Transverse colon (tissue), 4 donors: ENCODE results near the gene ST3GAL3. TPM values are rescaled to one million over a fixed set of nuclear protein-coding genes. Genes with fewer than 3 reads are reported as not detected.

Experiments used
- DNase-seq: peaks from one replicate; pipeline ENCODE4 v3.0.0-alpha.2; 2019
- H3K27ac ChIP-seq, 4 donors: fragments of 200-600 bp; sonication (generic); 2 replicates each; pipeline ENCODE4 v1.5.1; 2016 to 2018; ENCODE audit warnings: inconsistent platforms in 4 of 4
- H3K27me3 ChIP-seq: fragments of 200-600 bp; sonication (generic); 2 replicates; pipeline ENCODE4 v1.5.1; 2017; ENCODE audit warnings: inconsistent platforms
- H3K36me3 ChIP-seq, 4 donors: fragments of 200-600 bp; sonication (generic); 2 replicates each; pipeline ENCODE4 v1.5.1; 2017 to 2019; ENCODE audit warnings: inconsistent platforms in 4 of 4
- H3K4me1 ChIP-seq, 4 donors: fragments of 200-600 bp; sonication (generic); 2 replicates each; pipeline ENCODE4 v1.5.1; 2017 to 2020; ENCODE audit warnings: inconsistent platforms in 4 of 4
- H3K4me3 ChIP-seq, 4 donors: fragments of 200-600 bp; sonication (generic); 1 replicate in 1 of 4; 2 replicates in 3 of 4; pipeline versions ENCODE4 v1.5.1 to v1.6.1; 2017 to 2019; ENCODE audit warnings: inconsistent platforms in 4 of 4
- H3K9me3 ChIP-seq, 2 donors: fragments of 200-600 bp; sonication (generic); 2 replicates each; pipeline ENCODE4 v1.5.1; 2017 to 2019; ENCODE audit warnings: inconsistent platforms in 2 of 2
- CTCF ChIP-seq, 5 experiments: fragments of 200-600 bp in 3 of 5; fragments of 450-650 bp in 2 of 5; sonication (generic) in 3 of 5; IDR thresholded peaks; 1 replicate in 2 of 5; 2 replicates in 3 of 5; pipeline ENCODE4 v1.5.1; 2016 to 2017; ENCODE audit warnings: antibody characterized with exemption in 5 of 5, inconsistent platforms in 3 of 5, mild to moderate bottlenecking in 2 of 5, moderate library complexity in 1 of 5
- EP300 ChIP-seq: sonication (generic); formaldehyde crosslinking; IDR thresholded peaks from one replicate; pipeline ENCODE4 v1.6.1; 2017; ENCODE audit warnings: antibody characterized with exemption, low read depth
- POLR2A ChIP-seq: fragments of 450-650 bp; IDR thresholded peaks from one replicate; pipeline ENCODE4 v1.6.1; 2016; ENCODE audit warnings: antibody characterized with exemption, mild to moderate bottlenecking, moderate library complexity
- POLR2AphosphoS5 ChIP-seq, 3 donors: sonication (generic); formaldehyde crosslinking; IDR thresholded peaks; one replicate each; pipeline ENCODE4 v1.6.1; 2016; ENCODE audit warnings: antibody characterized with exemption in 3 of 3
- WGBS, 2 donors: methylation state at CpG; one replicate each; pipeline ENCODE4 v1.1.5; 2018; ENCODE audit warnings: low coverage in 1 of 2; 5-methylcytosine and 5-hydroxymethylcytosine counted together
- in situ Hi-C, 4 donors: fragments of 200-750 bp; cut with MboI; loops; one replicate each; pipeline versions ENCODE4 v1.15.0 to v1.15.1; 2017; ENCODE audit warnings: low sequenced_read_pairs in 3 of 4, low pct_ligation_motif_present in 1 of 4, low pct_unique_long_range_greater_than_20kb in 1 of 4
- intact Hi-C: fragments of 100-400 bp; cut with DNase I; formaldehyde crosslinking; loops from one replicate; pipeline ENCODE4 v1.15.1; 2023; ENCODE audit warnings: low total_unique reads
- total RNA-seq, 4 donors: library from RNA; depleted of rRNA; stranded (reverse); fragments of >200 nt; gene quantifications; one replicate each; pipeline ENCODE4 v1.1.0, GENCODE V29; 2016

Gene ST3GAL3
- total RNA-seq, 4 donors from 2014 or later, result 4.8 to 23.9 (median 9.7) TPM

- Histone ChIP-seq H3K27ac (peak overlapping the region; percentile 29 to 65 (median 50)), H3K36me3 (no peaks in the 10 kb centered on the region), H3K4me1 (peaks cover 10 to 17% (median 15%) of the 10 kb centered on the region in 4 donors), H3K27me3 (no peaks in the 10 kb centered on the region), H3K9me3 (no peaks in the 10 kb centered on the region), H3K4me3 (no peak overlapping the region)
- intact Hi-C loops (no loop called here), in situ Hi-C loops (no loop called here)
- 67 to 86% methylated on average over 1 to 2 of the region's 2 CpGs for WGBS, 2 donors
- TF ChIP-seq POLR2A (no peak), POLR2AphosphoS5 (IDR thresholded peaks at IDR 0.05) (peak in 2 of 3 donors; percentile 19 to 22), CTCF (IDR thresholded peaks at IDR 0.05) (no peak), EP300 (no peak)
- peak; percentile 24 for DNase-seq
Observed at GRCh38 chr1:43912607-43913006, 205.3 kb downstream of the ST3GAL3 start.

GRCh38 chr1:43913051-43913501, 205.7 kb downstream of the ST3GAL3 start:
- Histone ChIP-seq H3K36me3 (no peaks in the 10 kb centered on the region), H3K27ac (peak overlapping the region; percentile 29 to 65 (median 50)), H3K4me3 (no peak overlapping the region), H3K9me3 (no peaks in the 10 kb centered on the region), H3K4me1 (peaks cover 10 to 17% (median 15%) of the 10 kb centered on the region in 4 donors), H3K27me3 (no peaks in the 10 kb centered on the region)
- intact Hi-C loops (no loop called here), in situ Hi-C loops (no loop called here)
- peak; percentile 69 for DNase-seq
- TF ChIP-seq CTCF (IDR thresholded peaks at IDR 0.05) (no peak), POLR2A (no peak), POLR2AphosphoS5 (IDR thresholded peaks at IDR 0.05) (peak in 1 of 3 donors; percentile 27)
- 48% methylated on average over 7 of the region's 7 CpGs; no CpG with 5 or more reads in 1 of the 2 donors for WGBS, 2 donors

GRCh38 chr1:43913666-43914360, 206.5 kb downstream of the ST3GAL3 start:
- H3K9me3 ChIP-seq, result no peaks in the 10 kb centered on the region
- peak overlapping the region; percentile 6 to 65 (median 50) for H3K27ac ChIP-seq
- peaks cover 10 to 17% (median 15%) of the 10 kb centered on the region in 4 donors for H3K4me1 ChIP-seq
- H3K36me3 ChIP-seq, result no peaks in the 10 kb centered on the region
- H3K27me3 ChIP-seq, result no peaks in the 10 kb centered on the region
- no peak for TF ChIP-seq CTCF (IDR thresholded peaks at IDR 0.05)
- no peak for TF ChIP-seq EP300
- TF ChIP-seq POLR2AphosphoS5 (IDR thresholded peaks at IDR 0.05), result no peak
- TF ChIP-seq POLR2A, result no peak
- 87 to 98% methylated on average over 7 to 18 of the region's 18 CpGs for WGBS, 2 donors
- no peak overlapping the region for H3K4me3 ChIP-seq
- intact Hi-C loops, result no loop called here
- no peak for DNase-seq
- in situ Hi-C loops, result no loop called here

- Histone ChIP-seq H3K4me3 (no peak overlapping the region), H3K4me1 (peaks cover 10 to 17% (median 15%) of the 10 kb centered on the region in 4 donors), H3K36me3 (no peaks in the 10 kb centered on the region), H3K27ac (no peak overlapping the region), H3K9me3 (no peaks in the 10 kb centered on the region), H3K27me3 (no peaks in the 10 kb centered on the region)
- DNase-seq, result no peak
- intact Hi-C loops (no loop called here), in situ Hi-C loops (no loop called here)
- no peak for TF ChIP-seq POLR2AphosphoS5 (IDR thresholded peaks at IDR 0.05)
- 90 to 92% methylated on average over 3 to 13 of the region's 13 CpGs for WGBS, 2 donors
Observed at GRCh38 chr1:43914576-43915525, 207.5 kb downstream of the ST3GAL3 start.
